Measurements from ENCODE around the gene MRGPRD. TPM values are rescaled to one million over a fixed set of nuclear protein-coding genes. Genes with fewer than 3 reads are reported as not detected.

MRGPRD gene
- total RNA-seq, 1 experiment from 2014 or later: not detected

DNA sequence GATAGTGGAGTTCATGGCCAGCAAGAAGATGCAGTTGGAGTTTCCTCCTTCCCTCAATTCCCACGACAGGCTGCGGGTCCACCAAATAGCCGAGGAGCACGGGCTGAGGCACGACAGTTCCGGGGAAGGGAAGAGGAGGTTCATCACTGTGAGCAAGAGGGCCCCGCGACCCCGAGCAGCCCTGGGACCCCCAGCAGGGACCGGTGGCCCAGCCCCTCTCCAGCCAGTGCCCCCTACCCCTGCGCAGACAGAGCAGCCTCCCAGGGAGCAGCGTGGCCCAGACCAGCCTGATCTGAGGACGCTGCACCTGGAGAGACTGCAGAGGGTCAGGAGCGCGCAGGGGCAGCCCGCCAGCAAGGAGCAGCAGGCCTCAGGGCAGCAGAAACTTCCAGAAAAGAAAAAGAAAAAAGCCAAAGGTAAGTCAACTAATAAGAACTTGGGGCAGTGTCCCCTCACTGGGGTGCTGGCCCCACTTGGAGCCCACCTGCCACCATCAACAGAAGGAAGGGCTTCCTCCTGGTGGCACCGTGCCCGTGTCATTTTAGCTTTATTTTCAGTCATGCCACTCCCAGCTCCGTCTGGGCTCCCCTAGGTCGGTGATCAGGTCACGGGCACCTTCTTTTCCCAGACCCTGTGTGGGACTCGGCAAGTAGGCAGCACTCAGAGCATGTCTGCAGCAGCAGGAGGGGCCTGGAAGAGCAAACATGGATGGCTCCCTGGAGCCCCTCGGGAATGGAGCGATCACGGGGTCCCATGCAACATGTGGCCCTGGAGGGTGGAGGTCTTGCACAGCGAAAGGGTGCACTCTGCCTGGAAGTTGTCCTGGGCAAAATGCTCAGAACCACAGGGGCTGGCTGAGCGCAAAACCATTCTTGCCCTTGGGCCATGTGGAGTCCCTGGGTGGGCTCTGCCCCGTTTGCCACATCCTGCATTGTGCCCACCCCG, 43.8 kb downstream of the MRGPRD start (continued):
- no peak for TF ChIP-seq TCF7 (CRISPR knock-in tag; IDR thresholded peaks at IDR 0.05; ENCODE audit: low read depth)

DNA sequence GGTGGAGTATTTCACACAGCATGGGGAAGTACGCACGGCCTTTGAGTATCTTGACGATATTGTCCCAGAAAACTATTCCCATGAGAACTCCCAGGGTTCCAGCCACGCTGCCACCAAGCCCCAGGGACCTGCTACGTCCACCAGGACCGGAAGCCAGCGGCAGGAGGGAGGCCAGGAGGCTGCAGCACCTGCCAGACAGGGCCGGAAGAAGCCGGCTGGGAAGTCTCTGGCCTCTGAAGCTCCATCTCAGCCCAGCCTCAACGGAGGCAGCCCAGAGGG, 44.5 kb downstream of the MRGPRD start:
- no peaks in the 10 kb centered on the region for H3K27me3 Mint-ChIP-seq (ENCODE audit: low read depth)
- CTCF ChIA-PET: interaction anchor here (1.5 kb wide), 1 partner anchor 15 kb away, joined by 5 read pairs; no protein-coding TSS in a partner anchor
- ATAC-seq (no peak), DNase-seq (ENCODE audit: low spot score) (no peak)
- POLR2A ChIA-PET: no interaction called here
- H3K27ac Mint-ChIP-seq: no peak overlapping the region
- H3K4me1 Mint-ChIP-seq: no peaks in the 10 kb centered on the region
- no peak overlapping the region for H3K4me3 Mint-ChIP-seq
- peaks cover 14% of the 10 kb centered on the region; the same call in 1 of the 2 replicates for H3K36me3 Mint-ChIP-seq
- H3K9me3 Mint-ChIP-seq: no peaks in the 10 kb centered on the region
- no peak for TF ChIP-seq PRRX2 (CRISPR knock-in tag; IDR thresholded peaks at IDR 0.05)
- TF ChIP-seq ZNF138 (CRISPR knock-in tag; conservative IDR thresholded peaks at IDR 0.05): no peak
- TF ChIP-seq, protein P1, sequence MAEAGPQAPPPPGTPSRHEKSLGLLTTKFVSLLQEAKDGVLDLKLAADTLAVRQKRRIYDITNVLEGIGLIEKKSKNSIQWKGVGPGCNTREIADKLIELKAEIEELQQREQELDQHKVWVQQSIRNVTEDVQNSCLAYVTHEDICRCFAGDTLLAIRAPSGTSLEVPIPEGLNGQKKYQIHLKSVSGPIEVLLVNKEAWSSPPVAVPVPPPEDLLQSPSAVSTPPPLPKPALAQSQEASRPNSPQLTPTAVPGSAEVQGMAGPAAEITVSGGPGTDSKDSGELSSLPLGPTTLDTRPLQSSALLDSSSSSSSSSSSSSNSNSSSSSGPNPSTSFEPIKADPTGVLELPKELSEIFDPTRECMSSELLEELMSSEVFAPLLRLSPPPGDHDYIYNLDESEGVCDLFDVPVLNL (CRISPR knock-in tag; IDR thresholded peaks at IDR 0.05; ENCODE audit: borderline replicate concordance, low read depth): no peak
- TF ChIP-seq TEAD1 (CRISPR knock-in tag; IDR thresholded peaks at IDR 0.05): no peak

DNA sequence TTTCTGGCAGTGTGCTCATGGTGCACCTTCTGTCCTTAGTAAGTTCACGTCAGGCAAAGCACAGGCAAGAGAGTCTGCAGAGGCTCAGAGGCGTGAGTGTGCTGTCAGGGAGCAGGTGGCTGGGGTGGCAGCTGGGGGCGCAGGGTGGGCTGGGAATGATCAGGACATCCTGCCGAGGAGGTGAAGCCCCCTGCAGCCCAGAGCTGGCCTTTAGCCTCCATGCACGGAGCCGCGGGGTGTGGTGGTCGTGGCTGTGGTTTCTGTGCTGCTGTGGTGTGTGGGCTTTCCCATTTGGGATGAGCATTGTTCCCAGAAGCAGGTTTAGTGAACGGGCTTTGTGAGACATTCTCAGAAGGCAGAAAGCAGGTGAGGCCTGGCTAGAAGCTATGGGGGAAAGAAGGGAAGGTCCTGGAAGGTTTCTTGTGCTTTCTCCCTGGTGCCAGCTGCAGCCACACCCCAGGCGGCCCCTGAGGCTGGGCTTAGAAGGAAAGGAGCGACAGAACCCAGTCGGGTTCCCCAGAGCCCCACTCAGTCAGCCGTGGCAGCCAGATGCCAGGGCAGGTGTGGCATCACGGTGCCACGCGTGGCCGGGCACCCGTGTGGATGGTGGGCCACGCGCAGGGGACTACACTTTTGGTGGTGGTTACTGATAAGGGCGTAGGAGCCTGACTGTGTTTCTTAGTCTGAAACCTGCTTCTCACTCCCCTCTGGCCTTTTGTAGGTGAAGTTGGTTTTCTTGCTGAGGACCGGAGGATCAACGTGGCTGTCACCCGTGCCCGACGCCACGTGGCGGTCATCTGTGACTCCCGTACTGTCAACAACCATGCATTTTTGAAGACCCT, 45.0 kb downstream of the MRGPRD start:
- no peaks in the 10 kb centered on the region for H3K9me3 Mint-ChIP-seq
- POLR2A ChIA-PET: no interaction called here
- H3K36me3 Mint-ChIP-seq: peaks cover 14% of the 10 kb centered on the region; the same call in 1 of the 2 replicates
- no peak overlapping the region for H3K27ac Mint-ChIP-seq
- no peaks in the 10 kb centered on the region for H3K4me1 Mint-ChIP-seq
- ATAC-seq (no peak), DNase-seq (ENCODE audit: low spot score) (no peak)
- no peak overlapping the region for H3K4me3 Mint-ChIP-seq
- TF ChIP-seq JUN (CRISPR knock-in tag; IDR thresholded peaks at IDR 0.05): no peak
- TF ChIP-seq, protein P2, sequence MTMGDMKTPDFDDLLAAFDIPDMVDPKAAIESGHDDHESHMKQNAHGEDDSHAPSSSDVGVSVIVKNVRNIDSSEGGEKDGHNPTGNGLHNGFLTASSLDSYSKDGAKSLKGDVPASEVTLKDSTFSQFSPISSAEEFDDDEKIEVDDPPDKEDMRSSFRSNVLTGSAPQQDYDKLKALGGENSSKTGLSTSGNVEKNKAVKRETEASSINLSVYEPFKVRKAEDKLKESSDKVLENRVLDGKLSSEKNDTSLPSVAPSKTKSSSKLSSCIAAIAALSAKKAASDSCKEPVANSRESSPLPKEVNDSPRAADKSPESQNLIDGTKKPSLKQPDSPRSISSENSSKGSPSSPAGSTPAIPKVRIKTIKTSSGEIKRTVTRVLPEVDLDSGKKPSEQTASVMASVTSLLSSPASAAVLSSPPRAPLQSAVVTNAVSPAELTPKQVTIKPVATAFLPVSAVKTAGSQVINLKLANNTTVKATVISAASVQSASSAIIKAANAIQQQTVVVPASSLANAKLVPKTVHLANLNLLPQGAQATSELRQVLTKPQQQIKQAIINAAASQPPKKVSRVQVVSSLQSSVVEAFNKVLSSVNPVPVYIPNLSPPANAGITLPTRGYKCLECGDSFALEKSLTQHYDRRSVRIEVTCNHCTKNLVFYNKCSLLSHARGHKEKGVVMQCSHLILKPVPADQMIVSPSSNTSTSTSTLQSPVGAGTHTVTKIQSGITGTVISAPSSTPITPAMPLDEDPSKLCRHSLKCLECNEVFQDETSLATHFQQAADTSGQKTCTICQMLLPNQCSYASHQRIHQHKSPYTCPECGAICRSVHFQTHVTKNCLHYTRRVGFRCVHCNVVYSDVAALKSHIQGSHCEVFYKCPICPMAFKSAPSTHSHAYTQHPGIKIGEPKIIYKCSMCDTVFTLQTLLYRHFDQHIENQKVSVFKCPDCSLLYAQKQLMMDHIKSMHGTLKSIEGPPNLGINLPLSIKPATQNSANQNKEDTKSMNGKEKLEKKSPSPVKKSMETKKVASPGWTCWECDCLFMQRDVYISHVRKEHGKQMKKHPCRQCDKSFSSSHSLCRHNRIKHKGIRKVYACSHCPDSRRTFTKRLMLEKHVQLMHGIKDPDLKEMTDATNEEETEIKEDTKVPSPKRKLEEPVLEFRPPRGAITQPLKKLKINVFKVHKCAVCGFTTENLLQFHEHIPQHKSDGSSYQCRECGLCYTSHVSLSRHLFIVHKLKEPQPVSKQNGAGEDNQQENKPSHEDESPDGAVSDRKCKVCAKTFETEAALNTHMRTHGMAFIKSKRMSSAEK (CRISPR knock-in tag; IDR thresholded peaks at IDR 0.05; ENCODE audit: borderline replicate concordance): no peak
- CTCF ChIA-PET: interaction anchor here (1.5 kb wide), 1 partner anchor 15 kb away, joined by 5 read pairs; no protein-coding TSS in a partner anchor
- H3K27me3 Mint-ChIP-seq (ENCODE audit: low read depth): no peaks in the 10 kb centered on the region

GRCh38 chr11:68935066-68935465, 45.7 kb downstream of the MRGPRD start:
- H3K4me3 Mint-ChIP-seq: no peak overlapping the region
- no peak overlapping the region for H3K27ac Mint-ChIP-seq
- H3K4me1 Mint-ChIP-seq: no peaks in the 10 kb centered on the region
- H3K36me3 Mint-ChIP-seq: peaks cover 19% of the 10 kb centered on the region
- ChIA-PET CTCF (interaction anchor here (1.5 kb wide), 1 partner anchor 16 kb away, joined by 5 read pairs; no protein-coding TSS in a partner anchor), POLR2A (no interaction called here)
- no peaks in the 10 kb centered on the region for H3K9me3 Mint-ChIP-seq
- DNase-seq (ENCODE audit: low spot score) (no peak), ATAC-seq (no peak)
- no peak for TF ChIP-seq ATF2 (CRISPR knock-in tag; IDR thresholded peaks at IDR 0.05; ENCODE audit: borderline replicate concordance, low read depth)
- no peaks in the 10 kb centered on the region for H3K27me3 Mint-ChIP-seq (ENCODE audit: low read depth)

All from WTC11 (cell line).